Measurements from ENCODE around the gene TDRD9. TPM values are rescaled to one million over a fixed set of nuclear protein-coding genes. Genes with fewer than 3 reads are reported as not detected.

Gene TDRD9
- total RNA-seq, 1 donor from 2014 or later: 6.5 TPM

DNA sequence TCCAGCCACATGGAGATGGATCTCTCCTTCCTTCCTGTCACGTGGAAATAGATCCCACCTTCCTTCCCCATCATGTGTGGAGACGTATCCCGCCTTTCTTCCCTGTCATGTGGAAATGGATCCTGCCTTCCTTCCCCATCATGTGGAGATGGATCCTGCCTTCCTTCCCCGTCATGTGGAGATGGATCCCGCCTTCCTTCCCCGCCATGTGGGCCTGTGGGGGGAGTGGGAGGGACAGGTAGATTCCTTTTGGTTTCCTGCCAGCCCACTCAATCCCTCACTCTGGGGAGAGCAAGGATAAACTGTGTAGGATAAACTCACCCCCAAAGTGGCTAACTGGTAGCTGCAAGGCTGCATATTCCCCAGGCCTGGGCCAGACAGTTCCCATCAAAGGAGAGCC, 31.7 kb upstream of the TDRD9 start:
- H3K27me3 ChIP-seq (ENCODE audit: control insufficient read depth, insufficient read depth, low read length): no peaks in the 10 kb centered on the region
- DNase-seq (ENCODE audit: low read depth): no peak
- no peak overlapping the region for H3K4me3 ChIP-seq (ENCODE audit: low read depth, low read length)
- TF ChIP-seq, protein P1, sequence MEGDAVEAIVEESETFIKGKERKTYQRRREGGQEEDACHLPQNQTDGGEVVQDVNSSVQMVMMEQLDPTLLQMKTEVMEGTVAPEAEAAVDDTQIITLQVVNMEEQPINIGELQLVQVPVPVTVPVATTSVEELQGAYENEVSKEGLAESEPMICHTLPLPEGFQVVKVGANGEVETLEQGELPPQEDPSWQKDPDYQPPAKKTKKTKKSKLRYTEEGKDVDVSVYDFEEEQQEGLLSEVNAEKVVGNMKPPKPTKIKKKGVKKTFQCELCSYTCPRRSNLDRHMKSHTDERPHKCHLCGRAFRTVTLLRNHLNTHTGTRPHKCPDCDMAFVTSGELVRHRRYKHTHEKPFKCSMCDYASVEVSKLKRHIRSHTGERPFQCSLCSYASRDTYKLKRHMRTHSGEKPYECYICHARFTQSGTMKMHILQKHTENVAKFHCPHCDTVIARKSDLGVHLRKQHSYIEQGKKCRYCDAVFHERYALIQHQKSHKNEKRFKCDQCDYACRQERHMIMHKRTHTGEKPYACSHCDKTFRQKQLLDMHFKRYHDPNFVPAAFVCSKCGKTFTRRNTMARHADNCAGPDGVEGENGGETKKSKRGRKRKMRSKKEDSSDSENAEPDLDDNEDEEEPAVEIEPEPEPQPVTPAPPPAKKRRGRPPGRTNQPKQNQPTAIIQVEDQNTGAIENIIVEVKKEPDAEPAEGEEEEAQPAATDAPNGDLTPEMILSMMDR (IDR thresholded peaks at IDR 0.05; ENCODE audit: insufficient read depth, low read length, poor library complexity, severe bottlenecking): no peak
- no peaks in the 10 kb centered on the region for H3K36me3 ChIP-seq (ENCODE audit: control insufficient read depth, insufficient read depth, low read length)

GRCh38 chr14:103897075-103897947, 30.9 kb upstream of the TDRD9 start:
- no peaks in the 10 kb centered on the region for H3K36me3 ChIP-seq (ENCODE audit: control insufficient read depth, insufficient read depth, low read length)
- TF ChIP-seq, protein P1 (IDR thresholded peaks at IDR 0.05; ENCODE audit: insufficient read depth, low read length, poor library complexity, severe bottlenecking): no peak
- H3K4me3 ChIP-seq (ENCODE audit: low read depth, low read length): no peak overlapping the region
- no peaks in the 10 kb centered on the region for H3K27me3 ChIP-seq (ENCODE audit: control insufficient read depth, insufficient read depth, low read length)
- DNase-seq (ENCODE audit: low read depth): no peak

DNA sequence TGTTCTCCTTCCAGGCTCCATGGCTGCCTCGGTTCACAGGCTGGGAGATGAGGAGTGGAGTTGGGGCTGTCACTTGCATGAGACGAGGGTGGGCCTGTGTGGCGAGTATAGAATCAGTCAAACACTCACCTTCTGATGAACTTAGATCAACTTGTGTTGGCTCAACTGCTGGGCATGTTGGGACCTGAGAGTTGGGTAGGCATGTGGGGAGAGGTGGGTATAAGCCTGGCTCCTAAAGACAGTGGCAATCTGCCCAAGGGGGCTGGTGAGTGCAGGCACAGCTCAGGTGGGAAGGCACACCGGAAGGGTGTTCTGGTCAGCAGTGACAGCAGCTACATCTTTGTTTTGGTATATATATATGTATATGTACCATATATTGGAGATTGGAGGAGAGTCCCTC, 30.1 kb upstream of the TDRD9 start:
- TF ChIP-seq, protein P1 (IDR thresholded peaks at IDR 0.05; ENCODE audit: insufficient read depth, low read length, poor library complexity, severe bottlenecking): no peak
- Histone ChIP-seq H3K4me3 (ENCODE audit: low read depth, low read length) (no peak overlapping the region), H3K27me3 (ENCODE audit: control insufficient read depth, insufficient read depth, low read length) (no peaks in the 10 kb centered on the region), H3K36me3 (ENCODE audit: control insufficient read depth, insufficient read depth, low read length) (no peaks in the 10 kb centered on the region)
- DNase-seq (ENCODE audit: low read depth): no peak

GRCh38 chr14:103898711-103899110, 29.5 kb upstream of the TDRD9 start:
- TF ChIP-seq, protein P1 (IDR thresholded peaks at IDR 0.05; ENCODE audit: insufficient read depth, low read length, poor library complexity, severe bottlenecking): no peak
- no peak overlapping the region for H3K4me3 ChIP-seq (ENCODE audit: low read depth, low read length)
- H3K36me3 ChIP-seq (ENCODE audit: control insufficient read depth, insufficient read depth, low read length): no peaks in the 10 kb centered on the region
- no peaks in the 10 kb centered on the region for H3K27me3 ChIP-seq (ENCODE audit: control insufficient read depth, insufficient read depth, low read length)
- DNase-seq (ENCODE audit: low read depth): no peak

DNA sequence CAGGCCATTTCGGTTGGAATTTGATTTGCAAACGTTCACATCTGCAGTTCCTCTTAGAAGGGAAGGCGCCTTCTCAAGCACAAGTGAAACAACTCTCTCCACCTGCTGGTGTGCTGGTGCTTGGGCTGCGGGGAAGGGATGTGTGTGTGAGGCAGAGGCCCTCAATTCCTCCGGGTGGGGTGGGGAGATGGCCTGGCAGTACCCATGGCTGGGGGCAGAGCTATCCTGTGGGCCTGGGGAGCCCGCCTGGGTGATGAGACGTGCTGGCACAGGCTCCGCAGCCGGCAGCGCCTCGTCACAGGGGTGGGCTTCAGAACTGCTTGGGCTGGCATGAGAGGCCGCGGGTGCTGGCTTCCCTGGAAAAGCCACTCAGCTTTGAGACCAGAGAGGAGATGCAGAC, 28.9 kb upstream of the TDRD9 start:
- H3K27me3 ChIP-seq (ENCODE audit: control insufficient read depth, insufficient read depth, low read length): no peaks in the 10 kb centered on the region
- H3K4me3 ChIP-seq (ENCODE audit: low read depth, low read length): no peak overlapping the region
- TF ChIP-seq, protein P1 (IDR thresholded peaks at IDR 0.05; ENCODE audit: insufficient read depth, low read length, poor library complexity, severe bottlenecking): no peak
- no peak for DNase-seq (ENCODE audit: low read depth)
- no peaks in the 10 kb centered on the region for H3K36me3 ChIP-seq (ENCODE audit: control insufficient read depth, insufficient read depth, low read length)

- Histone ChIP-seq H3K4me3 (ENCODE audit: low read depth, low read length) (no peak overlapping the region), H3K27me3 (ENCODE audit: control insufficient read depth, insufficient read depth, low read length) (no peaks in the 10 kb centered on the region), H3K36me3 (ENCODE audit: control insufficient read depth, insufficient read depth, low read length) (no peaks in the 10 kb centered on the region)
- no peak for DNase-seq (ENCODE audit: low read depth)
- TF ChIP-seq, protein P1 (IDR thresholded peaks at IDR 0.05; ENCODE audit: insufficient read depth, low read length, poor library complexity, severe bottlenecking): no peak
Observed at GRCh38 chr14:103899833-103900232, 28.4 kb upstream of the TDRD9 start.
